WTC11 (cell line): Measurements from ENCODE around the gene FOXD1. TPM values are rescaled to one million over a fixed set of nuclear protein-coding genes. Genes with fewer than 3 reads are reported as not detected.

Experiments used
- ATAC-seq: fragments of 200-7000 bp; cut with Tn5 transposase; 2 replicates; pipeline ENCODE4 v1.10.0; 2021; ENCODE audit warnings: mild to moderate bottlenecking, moderate library complexity
- CTCF ChIA-PET: fragments of 300-600 bp; sonication (Branson Sonifier 250); formaldehyde crosslinking; loops from one replicate; lab custom pipeline; 2021; ENCODE audit warnings: antibody characterized with exemption; lab: Charles Lee
- POLR2A ChIA-PET: fragments of 350-600 bp; sonication (Branson Sonifier 250); formaldehyde crosslinking; loops from one replicate; lab custom pipeline; 2021; ENCODE audit warnings: antibody characterized with exemption; lab: Charles Lee
- DNase-seq: peaks from one replicate; pipeline ENCODE4 v3.0.0; 2021; ENCODE audit warnings: low spot score
- H3K27ac Mint-ChIP-seq: 2 replicates; pipeline ENCODE4 v1.8.0; 2021; ENCODE audit warnings: mixed read lengths
- H3K27me3 Mint-ChIP-seq: 2 replicates; pipeline ENCODE4 v1.8.0; 2021; ENCODE audit warnings: low read depth, mild to moderate bottlenecking, moderate library complexity, mixed read lengths
- H3K36me3 Mint-ChIP-seq: 2 replicates; pipeline ENCODE4 v1.8.0; 2021; ENCODE audit warnings: mixed read lengths
- H3K4me1 Mint-ChIP-seq: 2 replicates; pipeline ENCODE4 v1.8.0; 2022; ENCODE audit warnings: mixed read lengths
- H3K4me3 Mint-ChIP-seq: 2 replicates; pipeline ENCODE4 v1.8.0; 2021; ENCODE audit warnings: mild to moderate bottlenecking, moderate library complexity, mixed read lengths
- H3K9me3 Mint-ChIP-seq: 2 replicates; pipeline ENCODE4 v1.8.0; 2021; ENCODE audit warnings: mixed read lengths
- ARID4B ChIP-seq: sonication (generic); formaldehyde crosslinking; IDR thresholded peaks from 2 replicates; pipeline ENCODE4 v1.8.0; 2023; ENCODE audit warnings: missing genetic modification reagents, mild to moderate bottlenecking, borderline replicate concordance
- ATF1 ChIP-seq: sonication (generic); formaldehyde crosslinking; IDR thresholded peaks from 2 replicates; pipeline ENCODE4 v1.8.1; 2023; ENCODE audit warnings: mild to moderate bottlenecking, moderate library complexity, missing genetic modification reagents
- ATF2 ChIP-seq: sonication (generic); formaldehyde crosslinking; IDR thresholded peaks from 2 replicates; pipeline ENCODE4 v1.8.1; 2022; ENCODE audit warnings: low read depth, missing genetic modification reagents, borderline replicate concordance
- CREM ChIP-seq: sonication (generic); formaldehyde crosslinking; IDR thresholded peaks from 2 replicates; pipeline ENCODE4 v1.8.1; 2022; ENCODE audit warnings: mild to moderate bottlenecking, missing genetic modification reagents, moderate library complexity
- E2F4 ChIP-seq: sonication (generic); formaldehyde crosslinking; IDR thresholded peaks from 2 replicates; pipeline ENCODE4 v1.8.1; 2022; ENCODE audit warnings: low read depth, mild to moderate bottlenecking, moderate library complexity, missing genetic modification reagents, borderline replicate concordance
- ETV6 ChIP-seq: sonication (generic); formaldehyde crosslinking; IDR thresholded peaks from 2 replicates; pipeline ENCODE4 v1.8.1; 2022; ENCODE audit warnings: mild to moderate bottlenecking, missing genetic modification reagents
- HMGXB4 ChIP-seq: sonication (generic); formaldehyde crosslinking; IDR thresholded peaks from 2 replicates; pipeline ENCODE4 v1.8.1; 2023; ENCODE audit warnings: mild to moderate bottlenecking, moderate library complexity, missing genetic modification reagents
- IRF2 ChIP-seq: sonication (generic); formaldehyde crosslinking; IDR thresholded peaks from 2 replicates; pipeline ENCODE4 v1.8.0; 2022; ENCODE audit warnings: low read depth, missing genetic modification reagents, borderline replicate concordance
- MXD4 ChIP-seq: fragments of 250-450 bp; sonication (Bioruptor Pico); IDR thresholded peaks from 2 replicates; pipeline ENCODE4 v1.8.0; 2021; ENCODE audit warnings: mild to moderate bottlenecking, moderate library complexity, borderline replicate concordance
- NFYB ChIP-seq: sonication (generic); formaldehyde crosslinking; conservative IDR thresholded peaks from 2 replicates; pipeline ENCODE4 v1.8.0; 2022; ENCODE audit warnings: low read depth, missing genetic modification reagents
- OVOL2 ChIP-seq: fragments of 250-450 bp; sonication (Bioruptor Pico); IDR thresholded peaks from 2 replicates; pipeline ENCODE4 v1.9.0; 2021; ENCODE audit warnings: mild to moderate bottlenecking, borderline replicate concordance
- STAT6 ChIP-seq: sonication (generic); formaldehyde crosslinking; conservative IDR thresholded peaks from 2 replicates; pipeline ENCODE4 v1.8.1; 2023; ENCODE audit warnings: mild to moderate bottlenecking, low read depth, missing genetic modification reagents, moderate library complexity
- ZNF232 ChIP-seq: sonication (generic); formaldehyde crosslinking; IDR thresholded peaks from 2 replicates; pipeline ENCODE4 v1.8.0; 2022; ENCODE audit warnings: mild to moderate bottlenecking, missing genetic modification reagents
- ZNF281 ChIP-seq: sonication (generic); formaldehyde crosslinking; IDR thresholded peaks from 2 replicates; pipeline ENCODE4 v1.8.0; 2023; ENCODE audit warnings: mild to moderate bottlenecking, missing genetic modification reagents
- ZNF671 ChIP-seq: fragments of 250-450 bp; sonication (Bioruptor Pico); IDR thresholded peaks from 2 replicates; pipeline ENCODE4 v1.8.0; 2021; ENCODE audit warnings: mild to moderate bottlenecking
- total RNA-seq: library from RNA; stranded (reverse); gene quantifications from 3 replicates; pipeline ENCODE4 v1.2.3, GENCODE V29; 2021

The FOXD1 gene
- total RNA-seq, 1 experiment from 2014 or later = 10.3 TPM

GRCh38 chr5:73405691-73406090 is 42.9 kb downstream of the FOXD1 start:
- H3K36me3 Mint-ChIP-seq = no peaks in the 10 kb centered on the region
- no peak overlapping the region for H3K4me3 Mint-ChIP-seq
- no peaks in the 10 kb centered on the region for H3K27me3 Mint-ChIP-seq
- no peak for TF ChIP-seq OVOL2 (CRISPR knock-in tag)
- no peak for TF ChIP-seq IRF2 (CRISPR knock-in tag)
- TF ChIP-seq E2F4 (CRISPR knock-in tag) = no peak
- no peak for TF ChIP-seq CREM
- no peak for TF ChIP-seq ZNF281 (CRISPR knock-in tag)
- no peak for TF ChIP-seq HMGXB4 (CRISPR knock-in tag)
- TF ChIP-seq ARID4B (CRISPR knock-in tag) = no peak
- no peak for TF ChIP-seq ZNF232 (CRISPR knock-in tag)
- no peak for TF ChIP-seq MXD4
- no peak for TF ChIP-seq ATF1 (CRISPR knock-in tag)
- TF ChIP-seq ZNF671 = no peak
- no peak for TF ChIP-seq NFYB (CRISPR knock-in tag)
- TF ChIP-seq ATF2 (CRISPR knock-in tag) = no peak
- no peak for TF ChIP-seq ETV6 (CRISPR knock-in tag)
- no peak for TF ChIP-seq STAT6 (CRISPR knock-in tag)
- H3K9me3 Mint-ChIP-seq = no peaks in the 10 kb centered on the region
- H3K4me1 Mint-ChIP-seq = peaks cover 25% of the 10 kb centered on the region
- CTCF ChIA-PET = interaction anchor here (1.5 to 2.3 kb wide), 2 partner anchors 14 to 102 kb away, joined by 3 to 10 read pairs; no protein-coding TSS in a partner anchor
- ATAC-seq = no peak
- POLR2A ChIA-PET = no interaction called here
- DNase-seq = no peak
- H3K27ac Mint-ChIP-seq = no peak overlapping the region
